GM21619 (cell line): Measurements from ENCODE around the gene CAMK1D.

Experiments used
- ATAC-seq: cut with Tn5 transposase; IDR thresholded peaks from one replicate; pipeline ENCODE4 v1.9.1; 2021; ENCODE audit not compliant: unreplicated experiment

Gene CAMK1D

DNA sequence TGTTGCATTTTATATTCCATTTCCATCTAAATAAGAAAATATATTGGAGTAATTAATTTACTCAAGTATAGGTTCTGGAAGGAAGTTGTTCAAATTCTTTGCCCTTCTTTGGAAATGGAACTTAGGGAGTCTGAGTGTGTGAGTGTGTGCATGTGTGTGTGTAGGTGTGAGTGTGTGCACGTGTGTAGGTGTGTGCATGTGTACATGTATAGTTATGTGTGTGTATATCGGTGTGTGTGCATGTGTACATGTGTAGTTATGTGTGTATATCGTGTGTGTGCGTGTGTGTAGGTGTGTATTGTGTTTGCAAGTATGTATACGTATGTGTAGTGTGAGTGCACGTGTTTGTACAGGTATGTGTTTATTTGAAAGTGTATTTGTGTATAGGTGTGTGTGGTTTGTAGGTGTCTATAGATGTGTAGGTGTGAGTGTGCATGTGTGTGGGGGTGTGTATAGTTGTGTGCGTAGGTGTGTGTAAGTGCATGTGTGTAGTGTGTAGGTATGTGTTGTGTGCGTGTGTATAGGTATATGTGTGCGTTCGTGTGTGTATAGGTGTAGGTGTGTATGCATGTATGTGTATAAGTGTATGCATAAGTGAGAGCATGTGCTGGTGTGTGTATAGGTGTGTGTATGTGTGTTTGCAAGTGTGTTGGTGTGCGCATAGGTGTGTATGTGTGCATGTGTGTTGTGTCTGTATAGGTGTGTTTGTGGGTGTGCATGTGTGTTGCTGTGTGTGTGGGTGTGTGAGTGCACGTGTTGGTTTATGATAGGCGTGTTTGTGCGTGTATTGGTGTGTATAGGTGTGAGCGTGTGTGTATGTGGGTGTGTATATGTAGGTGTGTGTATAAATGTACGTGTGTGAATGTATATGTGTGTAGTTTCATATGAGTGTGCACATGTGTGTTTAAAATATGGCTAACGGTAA, 266.2 kb downstream of the CAMK1D start:
- ATAC-seq = no peak

DNA sequence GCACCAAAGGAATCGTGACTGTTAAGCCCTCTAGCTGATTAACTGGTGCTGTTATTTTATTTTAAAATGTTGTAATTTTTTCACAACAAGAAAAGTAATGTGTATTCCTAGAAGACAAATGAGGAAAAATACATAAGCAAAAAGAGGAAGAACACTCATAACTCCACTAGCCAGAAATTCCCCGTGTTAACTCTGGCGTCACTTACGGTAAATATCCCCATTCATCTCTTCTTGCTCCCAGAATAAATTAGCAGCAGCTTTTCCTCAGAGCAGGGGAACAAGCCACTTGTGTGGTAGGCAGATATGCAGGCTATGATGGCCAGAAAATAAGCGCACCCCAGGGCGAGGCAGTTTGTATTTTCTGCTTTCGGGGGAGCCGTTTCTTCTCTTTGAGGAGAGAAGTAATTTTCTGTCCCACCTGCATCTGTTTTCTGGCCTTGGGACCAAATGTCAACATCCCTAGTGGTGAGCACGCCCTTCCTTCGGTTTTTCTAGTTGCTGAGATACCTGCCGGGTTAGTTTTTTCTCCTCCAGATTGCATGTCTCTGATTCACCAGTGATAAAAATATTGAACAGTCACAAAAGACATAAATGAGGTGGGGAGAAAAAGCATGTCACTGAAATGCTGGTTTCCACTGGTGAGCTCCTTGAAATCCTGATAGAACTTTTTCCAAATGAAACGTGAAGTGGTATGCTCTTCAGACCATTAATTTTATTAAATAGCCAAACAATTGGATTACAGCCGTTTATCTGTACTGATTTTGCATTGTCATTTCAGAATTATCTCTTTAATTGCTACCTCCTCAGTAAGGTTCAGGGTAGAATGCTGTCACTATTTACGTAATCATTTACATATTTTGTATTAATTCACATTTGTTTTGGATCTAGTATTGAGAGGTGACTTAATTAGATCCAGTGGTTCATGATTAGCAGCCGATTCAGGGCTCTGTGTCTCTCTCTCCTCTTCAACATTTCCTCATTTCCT, 268.1 kb downstream of the CAMK1D start:
- no peak for ATAC-seq

DNA sequence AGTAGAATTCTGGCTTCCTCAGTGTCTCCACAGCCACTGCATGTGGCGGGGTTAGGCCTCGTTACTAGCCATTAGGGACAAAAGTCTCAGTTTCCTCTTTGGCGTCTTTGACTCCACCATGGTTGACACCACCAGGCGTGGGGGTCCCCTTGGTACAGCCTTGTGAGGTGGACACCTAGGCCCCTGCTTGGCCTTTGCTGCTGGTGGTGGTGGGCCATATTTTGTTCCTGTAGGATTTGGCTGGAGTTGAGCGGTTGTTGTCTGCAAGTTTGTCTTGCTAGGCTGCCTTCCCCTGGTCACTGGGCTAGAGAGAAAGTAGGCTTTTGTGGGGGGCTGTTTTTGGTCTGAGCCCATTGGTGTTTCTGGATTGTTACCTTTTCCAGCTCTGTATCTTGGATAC, 272.7 kb downstream of the CAMK1D start:
- no peak for ATAC-seq

DNA sequence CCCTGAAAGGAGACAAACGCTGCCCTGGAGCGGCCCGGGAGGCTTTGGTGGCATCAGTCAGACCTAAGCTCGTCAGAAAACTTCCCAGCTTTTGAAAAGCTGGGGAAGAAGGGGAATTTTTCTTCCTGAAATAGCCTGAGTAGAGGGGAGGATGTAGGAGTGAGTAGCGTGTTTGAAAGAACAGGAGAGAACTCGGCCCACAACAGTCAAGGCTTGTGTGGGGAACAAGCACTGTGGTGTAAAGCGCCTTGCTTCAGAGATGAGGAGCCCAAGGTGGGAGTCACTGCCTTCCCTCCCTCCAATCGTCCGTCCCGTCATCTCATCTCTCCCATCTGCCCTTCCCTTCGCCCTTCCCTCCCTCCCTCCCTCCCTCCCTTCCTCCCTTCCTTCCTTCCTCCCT, 273.3 kb downstream of the CAMK1D start:
- no peak for ATAC-seq

DNA sequence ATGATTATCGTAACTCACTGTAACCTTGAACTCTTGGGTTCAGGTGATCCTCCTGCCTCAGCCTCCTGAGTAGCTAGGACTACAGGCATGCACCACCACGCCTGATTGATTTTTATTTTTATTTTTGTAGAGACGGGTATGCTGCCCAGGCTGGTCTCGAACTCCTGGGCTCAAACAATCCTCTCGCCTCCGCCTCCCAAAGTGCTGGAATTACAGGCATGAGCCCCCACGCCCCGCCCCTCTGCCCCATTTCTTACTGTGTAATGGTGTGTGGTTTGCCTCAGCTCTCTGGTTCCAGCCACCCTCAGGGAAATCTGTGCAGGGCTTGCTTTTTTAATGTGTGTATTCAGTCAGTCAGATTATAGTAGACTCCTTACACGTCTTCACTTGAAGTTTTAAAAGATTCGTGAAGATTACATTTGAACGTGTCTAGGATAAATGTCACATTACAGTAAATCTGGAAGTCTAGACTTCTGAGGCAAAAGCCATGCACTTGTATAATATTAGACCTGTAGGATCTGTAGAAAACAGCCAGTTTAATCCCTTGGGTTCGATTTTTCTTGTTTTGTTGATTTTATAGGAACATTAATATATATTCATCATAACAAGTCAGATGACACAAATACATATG, 276.2 kb downstream of the CAMK1D start:
- no peak for ATAC-seq

GRCh38 chr10:12628153-12628552, 278.8 kb downstream of the CAMK1D start:
- ATAC-seq = peak; percentile 54

DNA sequence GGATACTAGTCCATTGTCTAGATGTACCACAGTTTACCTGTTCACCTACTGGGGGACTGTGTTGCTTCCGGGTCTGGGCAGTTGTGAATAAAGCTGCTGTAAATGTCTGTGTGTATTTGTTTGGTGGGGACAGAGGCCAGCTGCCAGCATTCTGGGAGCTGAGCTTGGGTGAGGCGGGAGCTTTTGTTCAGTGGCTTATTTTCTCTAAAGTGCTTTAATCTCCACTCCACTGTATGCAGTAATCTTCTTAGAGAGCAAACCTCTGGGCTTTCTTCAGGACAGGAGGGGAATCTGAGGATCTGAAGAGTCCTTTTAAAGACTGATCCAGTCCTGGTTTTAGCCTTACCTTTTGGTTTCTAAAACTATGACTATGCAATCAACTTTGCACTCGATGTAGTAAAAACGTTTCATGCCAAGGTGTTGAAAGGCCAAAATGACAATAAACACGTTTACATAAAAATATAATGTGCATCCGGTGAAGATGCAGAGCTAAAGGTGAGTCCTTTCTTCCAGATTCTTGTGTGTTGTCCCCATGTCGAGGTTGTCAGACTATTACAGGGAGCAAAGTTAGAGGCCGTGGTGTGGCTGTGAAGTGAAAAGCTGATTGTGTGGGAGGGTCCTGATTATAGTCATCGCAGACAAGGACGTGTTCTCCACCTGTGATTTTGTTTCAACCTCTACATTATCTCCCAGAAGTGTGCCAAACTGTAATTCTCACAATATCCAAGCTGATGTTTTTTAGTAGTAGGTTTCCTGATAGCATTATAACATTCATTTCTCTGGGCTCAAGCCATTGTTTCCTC, 279.8 kb downstream of the CAMK1D start:
- ATAC-seq = no peak

GRCh38 chr10:12629767-12630165, 280.4 kb downstream of the CAMK1D start:
- ATAC-seq = no peak

DNA sequence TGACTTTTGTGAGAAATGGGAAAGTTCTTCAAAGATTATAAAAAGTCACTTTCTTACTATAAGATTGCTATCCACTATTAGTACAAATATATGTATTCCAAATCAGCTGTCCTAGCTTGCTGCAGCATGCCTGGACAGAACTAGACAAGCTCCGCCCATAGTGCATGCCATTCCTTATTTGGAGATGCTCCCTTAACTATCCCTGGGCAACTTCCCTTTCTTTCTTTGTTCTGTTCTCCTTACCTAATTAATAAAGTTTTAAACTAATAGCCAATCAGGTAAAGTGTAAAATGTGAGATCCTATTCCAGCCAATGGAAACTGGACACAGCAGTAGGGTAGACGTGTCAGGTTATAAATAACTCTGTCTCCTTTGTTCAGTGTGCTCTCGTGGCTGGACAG, 281.9 kb downstream of the CAMK1D start:
- ATAC-seq = no peak

GRCh38 chr10:12631787-12632562, 282.6 kb downstream of the CAMK1D start:
- no peak for ATAC-seq

- ATAC-seq = peak; percentile 65
These were observed 284.7 kb downstream of the CAMK1D start for GRCh38 chr10:12633776-12634620.

DNA sequence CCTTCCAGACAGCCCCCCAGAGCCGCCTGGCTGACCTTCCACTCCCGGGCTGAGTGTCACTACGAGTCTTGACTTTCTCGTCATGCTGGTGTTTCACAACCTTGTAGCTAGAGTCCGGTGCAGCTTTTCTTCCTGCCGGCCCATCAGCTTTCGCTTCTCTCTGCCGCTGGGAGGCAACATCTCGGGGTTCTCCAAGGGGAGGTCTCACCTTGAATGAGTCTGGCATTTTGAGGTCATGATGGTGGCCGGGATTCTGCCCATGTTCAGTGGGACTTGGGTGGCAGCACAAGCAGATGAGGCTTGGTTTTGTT, 285.2 kb downstream of the CAMK1D start:
- ATAC-seq = no peak

GRCh38 chr10:12635127-12635541, 285.8 kb downstream of the CAMK1D start:
- no peak for ATAC-seq

- ATAC-seq = no peak
These were observed 287.2 kb downstream of the CAMK1D start for GRCh38 chr10:12636571-12636970.

DNA sequence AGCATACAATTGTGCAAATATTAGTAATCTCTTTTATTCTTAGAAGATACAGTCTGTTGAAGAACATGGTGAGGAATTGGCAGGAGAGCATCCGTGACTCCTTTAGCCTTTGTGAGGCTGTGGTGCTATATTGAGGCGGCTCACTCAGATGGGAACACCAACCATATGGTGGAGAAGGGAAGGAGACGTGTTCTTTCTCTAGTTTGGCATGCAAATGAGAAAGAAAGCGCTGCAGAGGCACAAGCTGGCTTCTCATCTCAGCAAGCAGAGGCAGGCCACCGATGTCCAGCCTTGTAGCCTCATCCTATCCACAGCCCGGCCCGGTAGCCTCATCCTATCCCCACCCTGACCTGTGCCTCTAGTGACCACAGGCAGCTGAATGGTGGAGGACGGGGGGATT, 288.3 kb downstream of the CAMK1D start:
- no peak for ATAC-seq

- ATAC-seq = no peak
These were observed 288.8 kb downstream of the CAMK1D start for GRCh38 chr10:12638103-12638502.

- ATAC-seq = no peak
These were observed 289.4 kb downstream of the CAMK1D start for GRCh38 chr10:12638781-12639180.

- no peak for ATAC-seq
These were observed 290.9 kb downstream of the CAMK1D start for GRCh38 chr10:12639996-12640944.
